GM13977 (cell line): ENCODE data around the gene ENO2.

Experiments
- DNase-seq: peaks from one replicate; pipeline ENCODE4 v3.0.0; 2012; ENCODE audit warnings: low spot score
- CTCF ChIP-seq: IDR thresholded peaks from 2 replicates; pipeline ENCODE4 v1.5.1; 2012; ENCODE audit warnings: mild to moderate bottlenecking, control low read depth; ENCODE audit not compliant: insufficient read depth; ENCODE audit errors: extremely low read depth, missing control alignments
- in situ Hi-C: fragments of 300-500 bp; cut with MboI; formaldehyde crosslinking; loops from one replicate; pipeline ENCODE4 v1.12.0; 2022; ENCODE audit warnings: low sequenced_read_pairs, low pct_unique_long_range_greater_than_20kb, mixed read lengths, inconsistent platforms; ENCODE audit not compliant: unreplicated experiment

Gene ENO2

GRCh38 chr12:6959058-6959804 is 44.9 kb downstream of the ENO2 start:
- TF ChIP-seq CTCF: no peak
- in situ Hi-C loops: no loop called here
- DNase-seq: peak; percentile 84

- in situ Hi-C loops: no loop called here
- no peak for TF ChIP-seq CTCF
- no peak for DNase-seq
Observed at GRCh38 chr12:6959805-6960592, 45.6 kb downstream of the ENO2 start.

- peak; percentile 65 for DNase-seq
- TF ChIP-seq CTCF: peak; percentile 67
- in situ Hi-C loops: no loop called here
Observed at GRCh38 chr12:6960593-6961277, 46.4 kb downstream of the ENO2 start.

GRCh38 chr12:6961278-6961694 is 46.9 kb downstream of the ENO2 start:
- no peak for TF ChIP-seq CTCF
- in situ Hi-C loops: no loop called here
- peak; percentile 73 for DNase-seq

GRCh38 chr12:6961695-6962284 is 47.4 kb downstream of the ENO2 start:
- TF ChIP-seq CTCF: peak; percentile 31
- DNase-seq: peak; percentile 68
- in situ Hi-C loops: no loop called here
